ENCODE results near the gene AFF3.

The AFF3 gene

GRCh38 chr2:100002059-100002458, 140.3 kb downstream of the AFF3 start:
- no peak for DNase-seq

GRCh38 chr2:100000915-100001707, 141.3 kb downstream of the AFF3 start:
- no peak for DNase-seq

- no peak for DNase-seq
These were observed 143.6 kb downstream of the AFF3 start for GRCh38 chr2:99998651-99999320.

- no peak for DNase-seq
These were observed 152.5 kb downstream of the AFF3 start for GRCh38 chr2:99989905-99990304.

GRCh38 chr2:99988599-99988998, 153.8 kb downstream of the AFF3 start:
- DNase-seq: no peak

GRCh38 chr2:99987160-99987559, 155.2 kb downstream of the AFF3 start:
- DNase-seq: no peak

- no peak for DNase-seq
These were observed 157.4 kb downstream of the AFF3 start for GRCh38 chr2:99984799-99985515.

GRCh38 chr2:99982744-99983143, 159.6 kb downstream of the AFF3 start:
- no peak for DNase-seq

- DNase-seq: no peak
These were observed 160.6 kb downstream of the AFF3 start for GRCh38 chr2:99981840-99982239.

- no peak for DNase-seq
These were observed 162.2 kb downstream of the AFF3 start for GRCh38 chr2:99980176-99980575.

- DNase-seq: no peak
These were observed 164.4 kb downstream of the AFF3 start for GRCh38 chr2:99977966-99978365.

- DNase-seq: no peak
These were observed 167.0 kb downstream of the AFF3 start for GRCh38 chr2:99975386-99975785.

- no peak for DNase-seq
These were observed 167.6 kb downstream of the AFF3 start for GRCh38 chr2:99974682-99975375.

GRCh38 chr2:99974275-99974674, 168.1 kb downstream of the AFF3 start:
- no peak for DNase-seq

GRCh38 chr2:99971326-99971900, 171.0 kb downstream of the AFF3 start:
- no peak for DNase-seq

- peak; percentile 29 for DNase-seq
These were observed 172.0 kb downstream of the AFF3 start for GRCh38 chr2:99970292-99970868.

GRCh38 chr2:99961196-99961913, 181.0 kb downstream of the AFF3 start:
- DNase-seq: no peak

- no peak for DNase-seq
These were observed 181.6 kb downstream of the AFF3 start for GRCh38 chr2:99960790-99961189.

GRCh38 chr2:99960291-99960690, 182.1 kb downstream of the AFF3 start:
- DNase-seq: no peak

- DNase-seq: peak; percentile 42
These were observed 183.0 kb downstream of the AFF3 start for GRCh38 chr2:99959261-99960014.

Measured in MV-4-11 (cell line).